K562 (cell line): ENCODE measurements around the gene RFT1. TPM values are rescaled to one million over a fixed set of nuclear protein-coding genes. Genes with fewer than 3 reads are reported as not detected.

Source experiments
- BDP1 ChIP-seq: IDR thresholded peaks from 3 replicates; pipeline ENCODE4 v1.6.1; 2011; ENCODE audit not compliant: insufficient read length, insufficient read depth
- EHMT2 ChIP-seq: fragments of 450-650 bp; IDR thresholded peaks from 2 replicates; pipeline ENCODE4 v1.6.1; 2018; ENCODE audit warnings: antibody characterized with exemption
- FOSL1 ChIP-seq: fragments of 200-800 bp; sonication (Bioruptor generic); conservative IDR thresholded peaks from 2 replicates; pipeline ENCODE4 v1.6.1; 2016; ENCODE audit warnings: missing genetic modification characterization, missing compliant biosample characterization
- FUS ChIP-seq: fragments of 200-400 bp; formaldehyde crosslinking; optimal IDR thresholded peaks from 2 replicates; pipeline ENCODE3; 2017; ENCODE audit warnings: low read depth, low read length
- GTF2E2 ChIP-seq: fragments of 200-800 bp; sonication (Bioruptor generic); IDR thresholded peaks from 2 replicates; pipeline ENCODE4 v1.6.1; 2016; ENCODE audit warnings: missing genetic modification characterization, missing compliant biosample characterization
- JUND ChIP-seq, 2 experiments: IDR thresholded peaks; 2 replicates in 1 of 2; 3 replicates in 1 of 2; pipeline ENCODE4 v1.6.1; 2011; ENCODE audit warnings: borderline replicate concordance in 2 of 2, low read depth in 2 of 2, low read length in 2 of 2, improper control_type of control experiment in 1 of 2, missing biosample characterization in 1 of 2, missing genetic modification characterization in 1 of 2, missing genetic modification reagents in 1 of 2
- SMARCA4 ChIP-seq: fragments of 450-650 bp; IDR thresholded peaks from 2 replicates; pipeline ENCODE4 v1.6.1; 2016
- SPI1 ChIP-seq: IDR thresholded peaks from 2 replicates; pipeline ENCODE4 v1.6.1; 2011; ENCODE audit warnings: low read depth, low read length, control low read depth, borderline replicate concordance
- ZNF140 ChIP-seq: fragments of 250-450 bp; sonication (Bioruptor Pico); IDR thresholded peaks from 2 replicates; pipeline ENCODE4 v1.8.0; 2021; ENCODE audit warnings: moderate library complexity, mild to moderate bottlenecking, inconsistent platforms
- ZNF143 ChIP-seq: sonication (generic); formaldehyde crosslinking; IDR thresholded peaks from 2 replicates; pipeline ENCODE4 v1.9.0; 2022; ENCODE audit warnings: mild to moderate bottlenecking, missing genetic modification reagents
- ZNF175 ChIP-seq: fragments of 200-800 bp; sonication (Bioruptor generic); IDR thresholded peaks from 2 replicates; pipeline ENCODE4 v1.6.1; 2016; ENCODE audit warnings: low read depth, mild to moderate bottlenecking, missing genetic modification characterization, missing compliant biosample characterization
- polyA plus RNA-seq, 8 experiments: library from polyadenylated mRNA; depleted of rRNA in 4 of 8; stranded (reverse) in 5 of 8; unstranded in 3 of 8; fragments of >200 nt; fragmentation: Nextera tagmentation in 2 of 8; fragmentation: Illumina TruSeq in 1 of 8; extraction: Ambion mirVana in 2 of 8; extraction: Trizol in 1 of 8; gene quantifications; 2 replicates each; pipeline versions ENCODE4 v1.2.1 to v1.2.3, GENCODE V29; 2011 to 2014; ENCODE audit warnings: inconsistent platforms in 1 of 8, missing spikeins in 1 of 8
- total RNA-seq, 7 experiments: library from RNA; depleted of rRNA in 6 of 7; stranded (reverse); fragments of >200 nt in 6 of 7; fragmentation: Illumina TruSeq in 2 of 7; extraction: Trizol in 2 of 7; gene quantifications; 2 replicates each; pipeline versions ENCODE4 v1.2.1 to v1.2.3, GENCODE V29; 2011 to 2021; ENCODE audit warnings: low replicate concordance in 1 of 7
- TF ChIP-seq, protein P1 (sequence below): fragments of 450-650 bp; IDR thresholded peaks from 2 replicates; pipeline ENCODE4 v1.7.0; 2016; ENCODE audit warnings: borderline replicate concordance
- TF ChIP-seq, protein P2 (sequence below): sonication (generic); formaldehyde crosslinking; IDR thresholded peaks from 2 replicates; pipeline ENCODE4 v1.8.0; 2023; ENCODE audit warnings: mild to moderate bottlenecking, missing genetic modification reagents
- TF ChIP-seq, protein P3 (sequence below): sonication (generic); formaldehyde crosslinking; IDR thresholded peaks from 2 replicates; pipeline ENCODE4 v1.8.0; 2022; ENCODE audit warnings: missing genetic modification reagents, mild to moderate bottlenecking, borderline replicate concordance
- TF ChIP-seq, protein P4 (sequence below): sonication (generic); formaldehyde crosslinking; IDR thresholded peaks from 2 replicates; pipeline ENCODE4 v1.8.0; 2022; ENCODE audit warnings: mild to moderate bottlenecking, low read depth, missing genetic modification reagents
- TF ChIP-seq, protein P5 (sequence below): sonication (generic); formaldehyde crosslinking; IDR thresholded peaks from 2 replicates; pipeline ENCODE4 v1.8.0; 2023; ENCODE audit warnings: mild to moderate bottlenecking, missing genetic modification reagents

The RFT1 gene
- total and polyA plus RNA-seq, 9 of the 15 experiments (the other 6 are each of a cell fraction or from before 2014, with no cell fraction given) = 4.4 to 23.8 (median 8.9) TPM

DNA sequence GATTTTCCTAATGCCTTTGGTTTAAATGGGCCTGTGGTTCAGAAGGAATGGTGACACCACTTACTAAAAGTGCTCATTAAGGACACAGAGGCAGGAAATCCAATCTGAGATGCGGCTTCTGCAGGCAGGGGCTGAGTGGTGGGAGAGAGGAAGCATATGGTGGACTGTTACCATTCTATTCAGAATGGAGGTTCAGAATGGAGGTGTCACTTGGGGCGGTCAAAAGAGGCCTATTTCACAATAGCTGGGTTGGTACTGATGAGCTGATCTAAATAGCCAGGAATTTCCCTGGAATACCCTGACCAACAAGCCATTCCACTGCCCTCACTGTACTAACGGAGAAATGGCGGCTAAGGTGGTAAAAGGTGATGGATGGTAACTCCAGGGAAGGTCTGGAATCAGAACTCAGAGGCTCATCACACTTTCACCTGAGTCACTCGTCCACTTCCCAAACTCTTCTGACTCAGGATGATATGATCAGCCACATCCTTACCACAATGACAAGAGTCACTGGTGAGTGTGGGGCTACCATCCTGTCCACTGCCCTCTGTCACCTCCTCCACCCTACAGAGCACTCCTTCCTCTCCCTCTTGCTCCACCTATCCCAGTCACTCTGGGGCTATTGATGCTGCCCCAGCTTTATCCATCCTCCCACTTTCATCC is 15.7 kb downstream of the RFT1 start (continued):
- TF ChIP-seq ZNF140 (CRISPR knock-in tag) (no peak), JUND (IDR thresholded peaks at IDR 0.05; ENCODE audit: borderline replicate concordance, low read depth, low read length) (peak; percentile 49; the same call in 1 of the 2 replicates), JUND (tag; IDR thresholded peaks at IDR 0.05; ENCODE audit: borderline replicate concordance, low read depth, low read length) (no peak), ZNF175 (CRISPR knock-in tag) (no peak), SPI1 (no peak), EHMT2 (no peak), BDP1 (no peak), SMARCA4 (peak; percentile 42; the same call in 1 of the 2 replicates), ZNF143 (CRISPR knock-in tag) (no peak), FOSL1 (peak; percentile 88), GTF2E2 (tag) (no peak), FUS (no peak)
- TF ChIP-seq, protein P1, sequence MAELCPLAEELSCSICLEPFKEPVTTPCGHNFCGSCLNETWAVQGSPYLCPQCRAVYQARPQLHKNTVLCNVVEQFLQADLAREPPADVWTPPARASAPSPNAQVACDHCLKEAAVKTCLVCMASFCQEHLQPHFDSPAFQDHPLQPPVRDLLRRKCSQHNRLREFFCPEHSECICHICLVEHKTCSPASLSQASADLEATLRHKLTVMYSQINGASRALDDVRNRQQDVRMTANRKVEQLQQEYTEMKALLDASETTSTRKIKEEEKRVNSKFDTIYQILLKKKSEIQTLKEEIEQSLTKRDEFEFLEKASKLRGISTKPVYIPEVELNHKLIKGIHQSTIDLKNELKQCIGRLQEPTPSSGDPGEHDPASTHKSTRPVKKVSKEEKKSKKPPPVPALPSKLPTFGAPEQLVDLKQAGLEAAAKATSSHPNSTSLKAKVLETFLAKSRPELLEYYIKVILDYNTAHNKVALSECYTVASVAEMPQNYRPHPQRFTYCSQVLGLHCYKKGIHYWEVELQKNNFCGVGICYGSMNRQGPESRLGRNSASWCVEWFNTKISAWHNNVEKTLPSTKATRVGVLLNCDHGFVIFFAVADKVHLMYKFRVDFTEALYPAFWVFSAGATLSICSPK = no peak
- TF ChIP-seq, protein P2, sequence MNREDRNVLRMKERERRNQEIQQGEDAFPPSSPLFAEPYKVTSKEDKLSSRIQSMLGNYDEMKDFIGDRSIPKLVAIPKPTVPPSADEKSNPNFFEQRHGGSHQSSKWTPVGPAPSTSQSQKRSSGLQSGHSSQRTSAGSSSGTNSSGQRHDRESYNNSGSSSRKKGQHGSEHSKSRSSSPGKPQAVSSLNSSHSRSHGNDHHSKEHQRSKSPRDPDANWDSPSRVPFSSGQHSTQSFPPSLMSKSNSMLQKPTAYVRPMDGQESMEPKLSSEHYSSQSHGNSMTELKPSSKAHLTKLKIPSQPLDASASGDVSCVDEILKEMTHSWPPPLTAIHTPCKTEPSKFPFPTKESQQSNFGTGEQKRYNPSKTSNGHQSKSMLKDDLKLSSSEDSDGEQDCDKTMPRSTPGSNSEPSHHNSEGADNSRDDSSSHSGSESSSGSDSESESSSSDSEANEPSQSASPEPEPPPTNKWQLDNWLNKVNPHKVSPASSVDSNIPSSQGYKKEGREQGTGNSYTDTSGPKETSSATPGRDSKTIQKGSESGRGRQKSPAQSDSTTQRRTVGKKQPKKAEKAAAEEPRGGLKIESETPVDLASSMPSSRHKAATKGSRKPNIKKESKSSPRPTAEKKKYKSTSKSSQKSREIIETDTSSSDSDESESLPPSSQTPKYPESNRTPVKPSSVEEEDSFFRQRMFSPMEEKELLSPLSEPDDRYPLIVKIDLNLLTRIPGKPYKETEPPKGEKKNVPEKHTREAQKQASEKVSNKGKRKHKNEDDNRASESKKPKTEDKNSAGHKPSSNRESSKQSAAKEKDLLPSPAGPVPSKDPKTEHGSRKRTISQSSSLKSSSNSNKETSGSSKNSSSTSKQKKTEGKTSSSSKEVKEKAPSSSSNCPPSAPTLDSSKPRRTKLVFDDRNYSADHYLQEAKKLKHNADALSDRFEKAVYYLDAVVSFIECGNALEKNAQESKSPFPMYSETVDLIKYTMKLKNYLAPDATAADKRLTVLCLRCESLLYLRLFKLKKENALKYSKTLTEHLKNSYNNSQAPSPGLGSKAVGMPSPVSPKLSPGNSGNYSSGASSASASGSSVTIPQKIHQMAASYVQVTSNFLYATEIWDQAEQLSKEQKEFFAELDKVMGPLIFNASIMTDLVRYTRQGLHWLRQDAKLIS (CRISPR knock-in tag) = no peak
- TF ChIP-seq, protein P3, sequence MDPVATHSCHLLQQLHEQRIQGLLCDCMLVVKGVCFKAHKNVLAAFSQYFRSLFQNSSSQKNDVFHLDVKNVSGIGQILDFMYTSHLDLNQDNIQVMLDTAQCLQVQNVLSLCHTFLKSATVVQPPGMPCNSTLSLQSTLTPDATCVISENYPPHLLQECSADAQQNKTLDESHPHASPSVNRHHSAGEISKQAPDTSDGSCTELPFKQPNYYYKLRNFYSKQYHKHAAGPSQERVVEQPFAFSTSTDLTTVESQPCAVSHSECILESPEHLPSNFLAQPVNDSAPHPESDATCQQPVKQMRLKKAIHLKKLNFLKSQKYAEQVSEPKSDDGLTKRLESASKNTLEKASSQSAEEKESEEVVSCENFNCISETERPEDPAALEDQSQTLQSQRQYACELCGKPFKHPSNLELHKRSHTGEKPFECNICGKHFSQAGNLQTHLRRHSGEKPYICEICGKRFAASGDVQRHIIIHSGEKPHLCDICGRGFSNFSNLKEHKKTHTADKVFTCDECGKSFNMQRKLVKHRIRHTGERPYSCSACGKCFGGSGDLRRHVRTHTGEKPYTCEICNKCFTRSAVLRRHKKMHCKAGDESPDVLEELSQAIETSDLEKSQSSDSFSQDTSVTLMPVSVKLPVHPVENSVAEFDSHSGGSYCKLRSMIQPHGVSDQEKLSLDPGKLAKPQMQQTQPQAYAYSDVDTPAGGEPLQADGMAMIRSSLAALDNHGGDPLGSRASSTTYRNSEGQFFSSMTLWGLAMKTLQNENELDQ = no peak
- TF ChIP-seq, protein P4, sequence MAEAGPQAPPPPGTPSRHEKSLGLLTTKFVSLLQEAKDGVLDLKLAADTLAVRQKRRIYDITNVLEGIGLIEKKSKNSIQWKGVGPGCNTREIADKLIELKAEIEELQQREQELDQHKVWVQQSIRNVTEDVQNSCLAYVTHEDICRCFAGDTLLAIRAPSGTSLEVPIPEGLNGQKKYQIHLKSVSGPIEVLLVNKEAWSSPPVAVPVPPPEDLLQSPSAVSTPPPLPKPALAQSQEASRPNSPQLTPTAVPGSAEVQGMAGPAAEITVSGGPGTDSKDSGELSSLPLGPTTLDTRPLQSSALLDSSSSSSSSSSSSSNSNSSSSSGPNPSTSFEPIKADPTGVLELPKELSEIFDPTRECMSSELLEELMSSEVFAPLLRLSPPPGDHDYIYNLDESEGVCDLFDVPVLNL (CRISPR knock-in tag) = no peak
- TF ChIP-seq, protein P5, sequence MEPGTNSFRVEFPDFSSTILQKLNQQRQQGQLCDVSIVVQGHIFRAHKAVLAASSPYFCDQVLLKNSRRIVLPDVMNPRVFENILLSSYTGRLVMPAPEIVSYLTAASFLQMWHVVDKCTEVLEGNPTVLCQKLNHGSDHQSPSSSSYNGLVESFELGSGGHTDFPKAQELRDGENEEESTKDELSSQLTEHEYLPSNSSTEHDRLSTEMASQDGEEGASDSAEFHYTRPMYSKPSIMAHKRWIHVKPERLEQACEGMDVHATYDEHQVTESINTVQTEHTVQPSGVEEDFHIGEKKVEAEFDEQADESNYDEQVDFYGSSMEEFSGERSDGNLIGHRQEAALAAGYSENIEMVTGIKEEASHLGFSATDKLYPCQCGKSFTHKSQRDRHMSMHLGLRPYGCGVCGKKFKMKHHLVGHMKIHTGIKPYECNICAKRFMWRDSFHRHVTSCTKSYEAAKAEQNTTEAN (CRISPR knock-in tag) = no peak
- TF ChIP-seq, all 486 proteins: peak for 24
